Bronchial epithelial cell (primary cell): Measurements from ENCODE around the gene PCDHB12. TPM values are rescaled to one million over a fixed set of nuclear protein-coding genes. Genes with fewer than 3 reads are reported as not detected.
A peak's percentile ranks its signal among the peaks of the same experiment; 100 is the strongest.
"Not testable (repeated sequence)": the region's sequence is repeated elsewhere in the genome, so short reads cannot be mapped to it uniquely, and the experiment has no call there.

ENCODE experiments used
- DNase-seq: peaks from one replicate; pipeline ENCODE4 v3.0.0-alpha.2; 2010; ENCODE audit warnings: low read depth
- FAIRE-seq: peaks from 2 replicates; lab custom pipeline; 2011; peaks lifted over from hg19 to GRCh38; lab: Jason Lieb, UNC
- H3K27me3 ChIP-seq: 2 replicates; pipeline ENCODE4 v1.5.1; 2011; ENCODE audit warnings: low read length; ENCODE audit not compliant: control insufficient read depth, insufficient read depth
- H3K36me3 ChIP-seq: 2 replicates; pipeline ENCODE4 v1.5.1; 2011; ENCODE audit warnings: low read length; ENCODE audit not compliant: control insufficient read depth, insufficient read depth
- H3K4me3 ChIP-seq: 2 replicates; pipeline ENCODE4 v1.5.1; 2011; ENCODE audit warnings: mild to moderate bottlenecking, low read depth, low read length, control low read depth
- total RNA-seq: library from RNA; depleted of rRNA; stranded (reverse); fragments of >200 nt; gene quantifications from 2 replicates; pipeline ENCODE4 v1.2.1, GENCODE V29; 2014
- TF ChIP-seq, protein P1 (sequence below): IDR thresholded peaks from 2 replicates; pipeline ENCODE4 v1.5.1; 2011; ENCODE audit warnings: mild to moderate bottlenecking, moderate library complexity, low read length, control low read depth, inconsistent platforms; ENCODE audit not compliant: insufficient read depth, severe bottlenecking

PCDHB12 gene
- total RNA-seq, result 0.13 TPM in 1 of 2 replicates, not detected in the other

DNA sequence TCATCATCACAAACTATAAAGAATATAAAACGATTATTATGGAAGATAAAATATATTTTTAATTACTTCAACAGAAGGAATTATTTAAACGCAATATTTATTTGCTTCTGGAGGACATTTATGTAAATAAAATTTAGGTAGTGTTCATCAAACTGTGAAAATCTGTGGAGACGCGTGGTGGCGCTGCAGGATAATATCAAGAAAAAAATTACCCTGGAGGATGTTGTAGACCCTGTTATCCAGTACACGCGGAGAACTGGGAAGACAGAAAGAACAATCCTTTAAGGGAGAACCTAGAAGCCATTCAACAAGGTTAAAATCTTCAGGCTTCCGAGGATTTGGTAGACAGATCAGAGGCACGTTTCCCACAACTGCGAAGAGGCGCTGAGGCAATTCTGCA is at the start of gene PCDHB12:
PCDHB12 (plus strand) TSS at position 242 of the 400 bp plus-strand sequence. CDS start 189 bp downstream, outside the sequence.
- TF ChIP-seq, protein P1, sequence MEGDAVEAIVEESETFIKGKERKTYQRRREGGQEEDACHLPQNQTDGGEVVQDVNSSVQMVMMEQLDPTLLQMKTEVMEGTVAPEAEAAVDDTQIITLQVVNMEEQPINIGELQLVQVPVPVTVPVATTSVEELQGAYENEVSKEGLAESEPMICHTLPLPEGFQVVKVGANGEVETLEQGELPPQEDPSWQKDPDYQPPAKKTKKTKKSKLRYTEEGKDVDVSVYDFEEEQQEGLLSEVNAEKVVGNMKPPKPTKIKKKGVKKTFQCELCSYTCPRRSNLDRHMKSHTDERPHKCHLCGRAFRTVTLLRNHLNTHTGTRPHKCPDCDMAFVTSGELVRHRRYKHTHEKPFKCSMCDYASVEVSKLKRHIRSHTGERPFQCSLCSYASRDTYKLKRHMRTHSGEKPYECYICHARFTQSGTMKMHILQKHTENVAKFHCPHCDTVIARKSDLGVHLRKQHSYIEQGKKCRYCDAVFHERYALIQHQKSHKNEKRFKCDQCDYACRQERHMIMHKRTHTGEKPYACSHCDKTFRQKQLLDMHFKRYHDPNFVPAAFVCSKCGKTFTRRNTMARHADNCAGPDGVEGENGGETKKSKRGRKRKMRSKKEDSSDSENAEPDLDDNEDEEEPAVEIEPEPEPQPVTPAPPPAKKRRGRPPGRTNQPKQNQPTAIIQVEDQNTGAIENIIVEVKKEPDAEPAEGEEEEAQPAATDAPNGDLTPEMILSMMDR, result no peak
- no peak for FAIRE-seq
- H3K36me3 ChIP-seq, result no peaks in the 10 kb centered on the region
- DNase-seq, result no peak
- no peaks in the 10 kb centered on the region for H3K27me3 ChIP-seq
- H3K4me3 ChIP-seq, result no peak within 1 kb of the TSS

DNA sequence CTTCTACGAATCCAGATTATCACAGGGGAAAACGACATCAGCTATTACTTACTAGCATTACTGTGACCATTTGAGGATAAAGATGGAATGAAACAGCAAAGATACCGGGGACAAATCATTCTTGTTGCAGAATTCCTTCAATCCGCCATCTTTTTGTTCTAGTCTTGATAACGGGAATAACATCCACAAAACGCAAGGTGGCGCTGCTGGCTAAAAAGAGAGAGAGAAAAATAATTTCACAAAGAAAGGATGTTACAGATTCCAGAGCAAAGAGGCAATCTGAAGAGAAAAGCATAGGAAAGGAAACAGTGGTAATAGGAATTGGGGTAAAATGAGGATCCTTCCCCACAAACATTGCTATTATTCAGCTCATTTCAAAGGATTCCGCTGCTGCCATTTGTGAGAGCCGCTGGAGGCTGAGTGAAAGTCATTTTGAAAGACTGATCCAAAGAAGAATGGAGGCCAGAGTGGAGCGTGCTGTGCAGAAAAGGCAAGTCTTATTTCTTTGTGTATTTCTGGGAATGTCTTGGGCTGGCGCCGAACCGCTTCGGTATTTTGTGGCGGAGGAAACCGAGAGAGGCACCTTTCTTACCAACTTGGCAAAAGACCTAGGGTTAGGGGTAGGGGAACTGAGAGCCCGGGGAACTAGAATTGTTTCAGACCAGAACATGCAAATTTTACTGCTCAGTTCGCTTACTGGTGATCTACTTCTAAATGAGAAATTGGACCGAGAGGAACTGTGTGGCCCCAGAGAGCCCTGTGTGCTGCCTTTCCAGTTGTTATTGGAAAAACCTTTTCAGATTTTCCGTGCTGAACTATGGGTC is 35.9 kb upstream of the PCDHB12 start, which contains the start of gene PCDHB7:
PCDHB7 (plus strand) TSS at position 264 of the 824 bp plus-strand sequence; CDS start at position 456, 192 bp downstream.
- TF ChIP-seq, protein P1, result peak; percentile 23
- no peak for FAIRE-seq
- Histone ChIP-seq H3K36me3 (no peaks in the 10 kb centered on the region), H3K27me3 (no peaks in the 10 kb centered on the region), H3K4me3 (no peak within 1 kb of the TSS)
- no peak for DNase-seq

DNA sequence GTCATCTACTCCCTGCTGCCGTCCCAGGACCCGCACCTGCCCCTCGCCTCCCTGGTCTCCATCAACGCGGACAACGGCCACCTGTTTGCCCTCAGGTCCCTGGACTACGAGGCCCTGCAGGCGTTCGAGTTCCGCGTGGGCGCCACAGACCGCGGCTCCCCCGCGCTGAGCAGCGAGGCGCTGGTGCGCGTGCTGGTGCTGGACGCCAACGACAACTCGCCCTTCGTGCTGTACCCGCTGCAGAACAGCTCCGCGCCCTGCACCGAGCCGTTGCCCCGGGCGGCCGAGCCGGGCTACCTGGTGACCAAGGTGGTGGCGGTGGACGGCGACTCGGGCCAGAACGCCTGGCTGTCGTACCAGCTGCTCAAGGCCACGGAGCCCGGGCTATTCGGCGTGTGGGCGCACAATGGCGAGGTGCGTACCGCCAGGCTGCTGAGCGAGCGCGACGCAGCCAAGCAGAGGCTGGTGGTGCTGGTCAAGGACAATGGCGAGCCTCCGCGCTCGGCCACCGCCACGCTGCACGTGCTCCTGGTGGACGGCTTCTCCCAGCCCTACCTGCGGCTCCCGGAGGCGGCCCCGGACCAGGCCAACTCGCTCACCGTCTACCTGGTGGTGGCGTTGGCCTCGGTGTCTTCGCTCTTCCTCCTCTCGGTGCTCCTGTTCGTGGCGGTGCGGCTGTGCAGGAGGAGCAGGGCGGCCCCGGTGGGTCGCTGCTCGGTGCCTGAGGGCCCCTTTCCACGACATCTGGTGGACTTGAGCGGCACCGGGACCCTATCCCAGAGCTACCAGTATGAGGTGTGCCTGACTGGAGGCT is 34.0 kb upstream of the PCDHB12 start:
- H3K4me3 ChIP-seq, H3K36me3 ChIP-seq, H3K27me3 ChIP-seq, DNase-seq, FAIRE-seq: not testable (repeated sequence)

DNA sequence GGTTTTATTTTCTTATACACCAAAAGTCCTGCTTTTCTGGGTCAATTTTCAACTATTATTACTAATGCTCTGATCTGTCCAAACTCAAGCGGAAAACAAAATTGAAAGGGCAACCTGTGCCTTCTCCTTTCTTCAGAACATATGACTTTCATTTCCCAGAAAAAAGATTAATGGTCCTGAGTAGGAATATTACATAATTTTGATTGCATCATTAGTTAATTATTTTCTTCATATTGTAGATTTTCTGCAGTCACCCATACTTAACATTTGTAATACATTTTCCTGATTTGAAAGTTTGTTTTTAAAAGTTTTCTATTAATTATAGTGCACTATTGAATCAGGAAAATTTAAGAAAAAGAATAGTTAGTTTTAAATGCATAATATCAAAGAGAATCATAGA is 32.6 kb upstream of the PCDHB12 start:
- no peak for DNase-seq
- no peak for FAIRE-seq
- no peak overlapping the region for H3K4me3 ChIP-seq
- H3K27me3 ChIP-seq, result no peaks in the 10 kb centered on the region
- no peaks in the 10 kb centered on the region for H3K36me3 ChIP-seq
- TF ChIP-seq, protein P1, result no peak

DNA sequence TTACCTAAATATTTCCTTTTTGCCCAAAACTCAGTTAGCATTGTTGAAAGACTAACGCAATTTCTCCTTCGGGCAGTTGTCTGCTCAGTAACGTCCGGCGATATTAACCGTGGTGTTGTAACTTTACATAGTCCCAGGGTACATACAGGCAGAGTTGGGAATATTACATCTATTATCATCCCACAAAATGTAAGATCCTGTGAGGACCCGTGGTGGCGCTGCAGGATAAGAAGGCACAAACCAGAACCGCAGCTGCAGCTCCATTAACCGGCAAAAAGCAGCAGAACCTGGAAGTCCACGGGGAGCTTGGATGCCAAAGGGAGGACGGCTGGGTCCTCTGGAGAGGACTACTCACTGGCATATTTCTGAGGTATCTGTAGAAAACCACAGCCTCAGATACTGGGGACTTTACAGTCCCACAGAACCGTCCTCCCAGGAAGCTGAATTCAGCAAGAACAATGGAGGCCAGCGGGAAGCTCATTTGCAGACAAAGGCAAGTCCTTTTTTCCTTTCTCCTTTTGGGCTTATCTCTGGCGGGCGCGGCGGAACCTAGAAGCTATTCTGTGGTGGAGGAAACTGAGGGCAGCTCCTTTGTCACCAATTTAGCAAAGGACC is 30.8 kb upstream of the PCDHB12 start, which contains the start of gene PCDHB8:
PCDHB8 (plus strand) TSS at position 214 of the 615 bp plus-strand sequence; CDS start at position 459, 245 bp downstream.
- DNase-seq, H3K36me3 ChIP-seq, H3K27me3 ChIP-seq, H3K4me3 ChIP-seq: not testable (repeated sequence)
- FAIRE-seq, result peak; percentile 95

DNA sequence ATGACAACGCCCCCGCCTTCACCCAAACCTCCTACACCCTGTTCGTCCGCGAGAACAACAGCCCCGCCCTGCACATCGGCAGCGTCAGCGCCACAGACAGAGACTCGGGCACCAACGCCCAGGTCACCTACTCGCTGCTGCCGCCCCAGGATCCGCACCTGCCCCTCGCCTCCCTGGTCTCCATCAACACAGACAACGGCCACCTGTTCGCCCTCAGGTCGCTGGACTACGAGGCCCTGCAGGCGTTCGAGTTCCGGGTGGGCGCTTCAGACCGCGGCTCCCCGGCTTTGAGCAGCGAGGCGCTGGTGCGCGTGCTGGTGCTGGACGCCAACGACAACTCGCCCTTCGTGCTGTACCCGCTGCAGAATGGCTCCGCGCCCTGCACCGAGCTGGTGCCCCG is 29.1 kb upstream of the PCDHB12 start:
- H3K27me3 ChIP-seq, DNase-seq, FAIRE-seq, H3K36me3 ChIP-seq, H3K4me3 ChIP-seq: not testable (repeated sequence)

DNA sequence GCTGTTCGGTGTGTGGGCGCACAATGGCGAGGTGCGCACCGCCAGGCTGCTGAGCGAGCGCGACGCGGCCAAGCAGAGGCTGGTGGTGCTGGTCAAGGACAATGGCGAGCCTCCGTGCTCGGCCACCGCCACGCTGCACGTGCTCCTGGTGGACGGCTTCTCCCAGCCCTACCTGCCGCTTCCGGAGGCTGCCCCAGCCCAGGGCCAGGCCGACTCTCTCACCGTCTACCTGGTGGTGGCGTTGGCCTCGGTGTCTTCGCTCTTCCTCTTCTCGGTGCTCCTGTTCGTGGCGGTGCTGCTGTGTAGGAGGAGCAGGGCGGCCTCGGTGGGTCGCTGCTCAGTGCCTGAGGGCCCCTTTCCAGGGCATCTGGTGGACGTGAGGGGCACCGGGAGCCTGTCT is 28.6 kb upstream of the PCDHB12 start:
- not testable (repeated sequence) for H3K27me3 ChIP-seq, FAIRE-seq

More for the DNA sequence above, 28.6 kb upstream of the PCDHB12 start:
- H3K4me3 ChIP-seq, DNase-seq, H3K36me3 ChIP-seq: not testable (repeated sequence)
